ENCODE measurements around the gene POLR3A. TPM values are rescaled to one million over a fixed set of nuclear protein-coding genes. Genes with fewer than 3 reads are reported as not detected.
A peak's percentile ranks its signal among the peaks of the same experiment; 100 is the strongest.

The POLR3A gene
- total and polyA plus RNA-seq, 9 donors: 10.3 to 17.6 (median 13.7) TPM

- H3K9me3 ChIP-seq (replicated peaks; ENCODE audit: control insufficient read depth, low read depth, low read length): peaks cover 6% of the 10 kb centered on the region
- H3K4me1 ChIP-seq (ENCODE audit: control insufficient read depth, insufficient read depth, low read length): no peaks in the 10 kb centered on the region
- no peak overlapping the region for H3K27ac ChIP-seq (ENCODE audit: low read length)
- no peaks in the 10 kb centered on the region for H3K27me3 ChIP-seq (ENCODE audit: control insufficient read depth, insufficient read depth, low read length)
- 62% methylated on average over 4 of the region's 8 CpGs for WGBS (ENCODE audit: insufficient coverage)
- DNase-seq: no peak
- H3K4me3 ChIP-seq (ENCODE audit: low read length): no peak overlapping the region
- no peaks in the 10 kb centered on the region for H3K36me3 ChIP-seq (ENCODE audit: control insufficient read depth, insufficient read depth, low read length)
Measured at GRCh38 chr10:77959887-77960455, 69.3 kb downstream of the POLR3A start.

- no peak overlapping the region for H3K27ac ChIP-seq (ENCODE audit: low read length)
- H3K4me3 ChIP-seq (ENCODE audit: low read length): no peak overlapping the region
- H3K36me3 ChIP-seq (ENCODE audit: control insufficient read depth, insufficient read depth, low read length): no peaks in the 10 kb centered on the region
- H3K9me3 ChIP-seq (replicated peaks; ENCODE audit: control insufficient read depth, low read depth, low read length): peaks cover 6% of the 10 kb centered on the region
- 45% methylated on average over 4 of the region's 4 CpGs for WGBS (ENCODE audit: insufficient coverage)
- H3K27me3 ChIP-seq (ENCODE audit: control insufficient read depth, insufficient read depth, low read length): no peaks in the 10 kb centered on the region
- H3K4me1 ChIP-seq (ENCODE audit: control insufficient read depth, insufficient read depth, low read length): no peaks in the 10 kb centered on the region
- no peak for DNase-seq
Measured at GRCh38 chr10:77959384-77959783, 69.9 kb downstream of the POLR3A start.

DNA sequence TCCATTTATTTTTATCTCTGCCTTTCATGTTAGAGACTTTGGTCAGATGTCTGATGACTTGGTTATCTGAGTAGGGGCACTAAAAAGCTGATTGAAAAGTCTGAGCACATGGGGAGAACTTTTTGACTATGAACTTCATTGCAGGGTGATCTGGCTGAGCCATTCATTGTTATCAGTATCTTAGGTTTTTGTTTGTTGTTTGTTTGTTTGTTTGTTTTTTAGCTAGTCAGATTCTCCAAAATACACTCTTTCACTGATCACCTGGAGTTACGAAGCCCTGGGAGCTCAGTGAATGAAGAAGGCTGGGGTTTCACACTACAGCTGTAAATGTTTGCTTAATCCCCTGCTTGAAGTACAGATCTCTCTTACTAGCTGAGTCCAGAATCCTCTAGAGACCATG, 74.2 kb downstream of the POLR3A start:
- H3K4me1 ChIP-seq (ENCODE audit: control insufficient read depth, insufficient read depth, low read length): no peaks in the 10 kb centered on the region
- H3K27ac ChIP-seq (ENCODE audit: low read length): no peak overlapping the region
- H3K27me3 ChIP-seq (ENCODE audit: control insufficient read depth, insufficient read depth, low read length): no peaks in the 10 kb centered on the region
- H3K36me3 ChIP-seq (ENCODE audit: control insufficient read depth, insufficient read depth, low read length): no peaks in the 10 kb centered on the region
- no peak for DNase-seq
- peaks cover 22% of the 10 kb centered on the region for H3K9me3 ChIP-seq (replicated peaks; ENCODE audit: control insufficient read depth, low read depth, low read length)
- no peak overlapping the region for H3K4me3 ChIP-seq (ENCODE audit: low read length)
- no CpG with 5 or more reads among the region's 1 CpG for WGBS (ENCODE audit: insufficient coverage)

GRCh38 chr10:77949167-77949566, 80.1 kb downstream of the POLR3A start:
- Histone ChIP-seq H3K4me3 (ENCODE audit: low read length) (no peak overlapping the region), H3K27me3 (ENCODE audit: control insufficient read depth, insufficient read depth, low read length) (no peaks in the 10 kb centered on the region), H3K9me3 (replicated peaks; ENCODE audit: control insufficient read depth, low read depth, low read length) (peaks cover 22% of the 10 kb centered on the region), H3K27ac (ENCODE audit: low read length) (no peak overlapping the region), H3K36me3 (ENCODE audit: control insufficient read depth, insufficient read depth, low read length) (no peaks in the 10 kb centered on the region), H3K4me1 (ENCODE audit: control insufficient read depth, insufficient read depth, low read length) (peaks cover 3% of the 10 kb centered on the region)
- WGBS (ENCODE audit: insufficient coverage): 4% methylated on average over 4 of the region's 7 CpGs
- peak; percentile 49 for DNase-seq

- Histone ChIP-seq H3K9me3 (replicated peaks; ENCODE audit: control insufficient read depth, low read depth, low read length) (peaks cover 8% of the 10 kb centered on the region), H3K27me3 (ENCODE audit: control insufficient read depth, insufficient read depth, low read length) (no peaks in the 10 kb centered on the region), H3K36me3 (ENCODE audit: control insufficient read depth, insufficient read depth, low read length) (no peaks in the 10 kb centered on the region), H3K27ac (ENCODE audit: low read length) (no peak overlapping the region), H3K4me3 (ENCODE audit: low read length) (no peak overlapping the region), H3K4me1 (ENCODE audit: control insufficient read depth, insufficient read depth, low read length) (peaks cover 7% of the 10 kb centered on the region)
- peak; percentile 71 for DNase-seq
- WGBS (ENCODE audit: insufficient coverage): 0% methylated on average over 1 of the region's 2 CpGs
Measured at GRCh38 chr10:77946084-77946483, 83.2 kb downstream of the POLR3A start.

DNA sequence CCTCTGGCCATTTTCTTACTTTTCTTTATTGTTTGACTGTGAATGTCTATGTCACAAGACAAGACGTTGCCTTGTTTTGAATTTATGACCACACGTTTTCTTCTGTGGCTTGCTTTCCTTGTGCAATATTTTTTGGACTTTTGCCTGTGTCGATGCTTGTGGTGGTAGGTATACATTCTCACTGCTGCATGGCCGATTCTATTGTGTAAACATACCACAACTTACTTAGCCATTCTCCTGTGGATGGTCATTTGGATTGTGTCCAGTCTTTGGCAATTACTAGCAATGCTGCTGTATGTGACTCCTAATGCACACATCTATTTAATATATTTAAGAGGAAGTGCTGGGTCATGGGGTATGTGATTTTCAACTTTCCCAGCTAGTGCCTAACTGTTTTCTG, 84.8 kb downstream of the POLR3A start:
- Histone ChIP-seq H3K27me3 (ENCODE audit: control insufficient read depth, insufficient read depth, low read length) (no peaks in the 10 kb centered on the region), H3K36me3 (ENCODE audit: control insufficient read depth, insufficient read depth, low read length) (no peaks in the 10 kb centered on the region), H3K9me3 (replicated peaks; ENCODE audit: control insufficient read depth, low read depth, low read length) (no peaks in the 10 kb centered on the region), H3K4me3 (ENCODE audit: low read length) (no peak overlapping the region), H3K4me1 (ENCODE audit: control insufficient read depth, insufficient read depth, low read length) (peaks cover 13% of the 10 kb centered on the region), H3K27ac (ENCODE audit: low read length) (no peak overlapping the region)
- no CpG with 5 or more reads among the region's 4 CpGs for WGBS (ENCODE audit: insufficient coverage)
- DNase-seq: no peak

DNA sequence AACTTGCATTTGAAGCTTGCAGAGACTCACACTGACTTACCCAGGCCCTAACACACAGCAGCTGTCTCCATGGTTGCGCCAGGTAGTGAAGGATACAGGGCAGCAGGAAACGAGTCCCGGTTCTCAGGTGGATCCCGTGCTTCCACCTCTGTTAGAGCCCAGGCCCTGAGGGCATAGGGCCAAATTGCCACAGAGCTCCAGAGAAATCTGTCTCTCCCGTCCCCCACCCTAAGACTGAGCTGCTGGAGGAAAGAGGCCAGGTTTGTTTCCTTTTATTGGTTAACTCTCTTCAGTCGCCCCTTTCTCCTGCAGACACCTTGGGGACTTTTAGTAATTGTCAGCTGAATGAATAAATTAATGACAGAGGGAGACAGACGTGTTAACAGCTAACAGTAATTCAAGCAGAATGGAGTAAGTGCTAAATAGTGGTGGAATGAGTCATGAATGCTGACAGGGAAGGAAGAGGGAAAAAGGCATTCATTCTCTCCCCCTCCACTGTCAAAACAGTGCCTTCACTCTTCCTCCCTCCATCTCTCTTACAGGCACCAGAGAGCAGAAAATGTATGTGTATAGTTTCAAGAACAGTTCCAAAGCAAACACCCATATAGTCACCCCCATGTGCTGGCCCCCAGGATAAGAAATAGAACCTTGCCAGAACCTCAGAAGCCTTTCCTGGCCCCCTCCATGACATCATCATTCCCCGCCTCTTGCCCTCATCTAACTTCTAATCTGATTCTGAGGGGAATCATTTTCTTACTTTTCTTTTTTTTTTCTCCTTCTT, 86.0 kb downstream of the POLR3A start:
- Histone ChIP-seq H3K4me1 (ENCODE audit: control insufficient read depth, insufficient read depth, low read length) (peaks cover 15% of the 10 kb centered on the region), H3K27me3 (ENCODE audit: control insufficient read depth, insufficient read depth, low read length) (no peaks in the 10 kb centered on the region), H3K9me3 (replicated peaks; ENCODE audit: control insufficient read depth, low read depth, low read length) (no peaks in the 10 kb centered on the region), H3K4me3 (ENCODE audit: low read length) (no peak overlapping the region), H3K36me3 (ENCODE audit: control insufficient read depth, insufficient read depth, low read length) (no peaks in the 10 kb centered on the region), H3K27ac (ENCODE audit: low read length) (no peak overlapping the region)
- DNase-seq: peak; percentile 45
- no CpG with 5 or more reads among the region's 8 CpGs for WGBS (ENCODE audit: insufficient coverage)

DNA sequence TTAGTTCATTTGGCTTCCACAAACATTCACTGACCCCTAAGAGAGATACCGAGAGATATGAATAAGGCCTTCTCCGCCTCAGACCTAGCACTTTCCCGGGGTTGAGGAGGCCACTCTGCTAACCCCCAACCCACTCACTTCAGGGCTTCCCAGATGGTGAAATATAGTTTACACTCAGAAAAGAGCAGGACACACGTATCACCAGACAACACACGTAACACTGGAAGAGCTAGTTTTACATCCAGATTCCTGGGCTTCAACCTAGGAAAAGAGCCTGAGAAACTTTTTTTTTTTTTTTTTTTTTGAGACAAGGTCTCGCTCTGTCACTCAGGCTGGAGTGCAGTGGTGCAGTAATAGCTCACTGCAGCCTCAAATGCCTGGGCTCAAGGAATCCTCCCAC, 87.5 kb downstream of the POLR3A start:
- Histone ChIP-seq H3K9me3 (replicated peaks; ENCODE audit: control insufficient read depth, low read depth, low read length) (no peaks in the 10 kb centered on the region), H3K4me3 (ENCODE audit: low read length) (no peak overlapping the region), H3K4me1 (ENCODE audit: control insufficient read depth, insufficient read depth, low read length) (peaks cover 15% of the 10 kb centered on the region), H3K27ac (ENCODE audit: low read length) (no peak overlapping the region), H3K27me3 (ENCODE audit: control insufficient read depth, insufficient read depth, low read length) (no peaks in the 10 kb centered on the region), H3K36me3 (ENCODE audit: control insufficient read depth, insufficient read depth, low read length) (no peaks in the 10 kb centered on the region)
- 100% methylated on average over 1 of the region's 6 CpGs for WGBS (ENCODE audit: insufficient coverage)
- no peak for DNase-seq

DNA sequence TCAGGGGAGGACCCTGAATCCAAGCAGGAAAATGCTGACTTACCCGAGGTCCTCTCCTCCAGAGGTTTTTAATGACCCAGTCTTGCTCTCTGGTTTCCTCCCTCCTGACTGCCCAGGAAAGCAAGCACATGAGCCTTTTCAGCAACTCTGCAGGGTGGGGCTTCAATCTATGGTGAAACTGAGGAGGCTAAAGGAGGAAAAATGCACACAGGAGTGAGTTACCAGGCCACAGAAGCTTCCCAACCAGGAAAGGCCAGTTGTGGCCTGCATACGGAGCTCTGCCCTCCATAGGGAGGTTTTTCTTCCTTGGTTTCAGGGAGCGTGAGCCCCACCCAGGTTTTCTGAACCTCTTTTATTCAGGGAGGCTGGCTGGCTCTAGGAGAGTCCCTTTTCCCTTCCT, 88.7 kb downstream of the POLR3A start:
- H3K36me3 ChIP-seq (ENCODE audit: control insufficient read depth, insufficient read depth, low read length): no peaks in the 10 kb centered on the region
- no peaks in the 10 kb centered on the region for H3K27me3 ChIP-seq (ENCODE audit: control insufficient read depth, insufficient read depth, low read length)
- WGBS (ENCODE audit: insufficient coverage): 0% methylated on average over 1 of the region's 3 CpGs
- no peak for DNase-seq
- no peaks in the 10 kb centered on the region for H3K9me3 ChIP-seq (replicated peaks; ENCODE audit: control insufficient read depth, low read depth, low read length)
- H3K4me3 ChIP-seq (ENCODE audit: low read length): no peak overlapping the region
- H3K27ac ChIP-seq (ENCODE audit: low read length): no peak overlapping the region
- H3K4me1 ChIP-seq (ENCODE audit: control insufficient read depth, insufficient read depth, low read length): peaks cover 15% of the 10 kb centered on the region

- no peak overlapping the region for H3K4me3 ChIP-seq (ENCODE audit: low read length)
- 100% methylated on average over 1 of the region's 2 CpGs for WGBS (ENCODE audit: insufficient coverage)
- no peaks in the 10 kb centered on the region for H3K27me3 ChIP-seq (ENCODE audit: control insufficient read depth, insufficient read depth, low read length)
- DNase-seq: no peak
- no peaks in the 10 kb centered on the region for H3K9me3 ChIP-seq (replicated peaks; ENCODE audit: control insufficient read depth, low read depth, low read length)
- peaks cover 18% of the 10 kb centered on the region for H3K4me1 ChIP-seq (ENCODE audit: control insufficient read depth, insufficient read depth, low read length)
- no peaks in the 10 kb centered on the region for H3K36me3 ChIP-seq (ENCODE audit: control insufficient read depth, insufficient read depth, low read length)
- no peak overlapping the region for H3K27ac ChIP-seq (ENCODE audit: low read length)
Measured at GRCh38 chr10:77940225-77940624, 89.1 kb downstream of the POLR3A start.
